ENCODE results near the gene INPPL1. TPM values are rescaled to one million over a fixed set of nuclear protein-coding genes. Genes with fewer than 3 reads are reported as not detected.

Gene INPPL1
- total RNA-seq, 4 donors from 2014 or later: 65.8 to 134 (median 92.4) TPM

DNA sequence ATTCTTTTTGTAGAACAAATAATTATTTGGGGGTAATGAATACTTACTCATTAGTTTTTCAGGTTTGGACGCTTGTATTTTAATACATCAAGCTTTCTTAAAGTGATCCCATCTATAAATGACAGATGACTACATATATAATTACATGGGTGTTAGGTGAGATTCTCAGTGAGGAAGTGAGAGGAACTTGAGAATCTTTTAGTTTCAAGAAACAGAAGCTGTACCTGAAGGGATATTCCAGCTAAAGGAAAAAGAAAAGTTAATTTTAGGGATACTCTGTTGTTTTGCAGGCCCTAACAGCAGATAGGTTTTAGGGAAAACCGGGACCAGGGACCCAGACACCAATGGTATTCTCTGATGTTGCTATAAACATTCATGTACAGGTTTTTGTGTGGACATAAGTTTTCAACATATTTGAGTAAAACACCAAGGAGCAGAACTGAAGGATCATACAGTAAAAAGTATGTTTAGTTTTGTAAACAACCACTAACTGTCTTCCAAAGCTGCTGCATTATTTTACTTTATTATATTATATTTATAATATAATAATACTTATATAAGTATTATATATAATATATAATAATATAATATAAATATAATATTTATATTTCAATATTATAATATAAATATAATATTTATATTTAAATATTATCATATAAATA is 43.5 kb downstream of the INPPL1 start:
- Histone ChIP-seq H3K27me3 (peaks cover 19% of the 10 kb centered on the region), H3K27ac (no peak overlapping the region), H3K9me3 (no peaks in the 10 kb centered on the region), H3K36me3 (no peaks in the 10 kb centered on the region), H3K4me3 (no peak overlapping the region), H3K4me1 (no peaks in the 10 kb centered on the region)
- ATAC-seq: no peak
- TF ChIP-seq POLR2A (IDR thresholded peaks at IDR 0.05) (no peak), POLR2AphosphoS5 (IDR thresholded peaks at IDR 0.05) (no peak), EP300 (IDR thresholded peaks at IDR 0.05) (no peak)
- TF ChIP-seq, protein P1, sequence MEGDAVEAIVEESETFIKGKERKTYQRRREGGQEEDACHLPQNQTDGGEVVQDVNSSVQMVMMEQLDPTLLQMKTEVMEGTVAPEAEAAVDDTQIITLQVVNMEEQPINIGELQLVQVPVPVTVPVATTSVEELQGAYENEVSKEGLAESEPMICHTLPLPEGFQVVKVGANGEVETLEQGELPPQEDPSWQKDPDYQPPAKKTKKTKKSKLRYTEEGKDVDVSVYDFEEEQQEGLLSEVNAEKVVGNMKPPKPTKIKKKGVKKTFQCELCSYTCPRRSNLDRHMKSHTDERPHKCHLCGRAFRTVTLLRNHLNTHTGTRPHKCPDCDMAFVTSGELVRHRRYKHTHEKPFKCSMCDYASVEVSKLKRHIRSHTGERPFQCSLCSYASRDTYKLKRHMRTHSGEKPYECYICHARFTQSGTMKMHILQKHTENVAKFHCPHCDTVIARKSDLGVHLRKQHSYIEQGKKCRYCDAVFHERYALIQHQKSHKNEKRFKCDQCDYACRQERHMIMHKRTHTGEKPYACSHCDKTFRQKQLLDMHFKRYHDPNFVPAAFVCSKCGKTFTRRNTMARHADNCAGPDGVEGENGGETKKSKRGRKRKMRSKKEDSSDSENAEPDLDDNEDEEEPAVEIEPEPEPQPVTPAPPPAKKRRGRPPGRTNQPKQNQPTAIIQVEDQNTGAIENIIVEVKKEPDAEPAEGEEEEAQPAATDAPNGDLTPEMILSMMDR (IDR thresholded peaks at IDR 0.05): no peak
- 75 to 87% methylated on average over 2 of the region's 2 CpGs for WGBS, 2 donors (ENCODE audit: low coverage in 1 of 2)

DNA sequence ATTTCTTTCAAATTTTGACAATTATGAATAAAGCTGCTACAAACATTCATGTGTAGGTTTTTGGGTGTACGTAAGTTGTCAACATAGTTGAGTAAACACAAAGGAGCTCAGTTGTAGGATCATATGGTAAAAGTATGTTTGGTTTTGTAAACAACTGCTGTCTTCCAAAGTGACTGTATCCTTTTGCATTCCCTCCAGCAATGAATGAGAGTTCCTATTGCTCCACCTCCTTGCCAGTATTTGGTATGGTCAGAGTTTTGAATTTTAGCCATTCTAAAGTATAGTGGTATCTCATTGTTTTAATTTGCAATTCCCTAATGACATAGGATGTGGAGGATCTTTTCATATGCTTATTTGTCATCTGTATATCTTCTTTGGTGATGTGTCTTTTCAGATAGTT is 47.4 kb downstream of the INPPL1 start:
- H3K36me3 ChIP-seq: no peaks in the 10 kb centered on the region
- TF ChIP-seq, protein P1 (IDR thresholded peaks at IDR 0.05): no peak
- TF ChIP-seq EP300 (IDR thresholded peaks at IDR 0.05): no peak
- no peak for TF ChIP-seq POLR2AphosphoS5 (IDR thresholded peaks at IDR 0.05)
- TF ChIP-seq POLR2A (IDR thresholded peaks at IDR 0.05): no peak
- H3K27ac ChIP-seq: no peak overlapping the region
- H3K4me3 ChIP-seq: no peak overlapping the region
- no peaks in the 10 kb centered on the region for H3K4me1 ChIP-seq
- ATAC-seq: no peak
- 63 to 70% methylated on average over 1 of the region's 1 CpG for whole genome bisulfite sequencing, 2 donors (ENCODE audit: low coverage in 1 of 2)
- no peaks in the 10 kb centered on the region for H3K9me3 ChIP-seq
- H3K27me3 ChIP-seq: peaks cover 15% of the 10 kb centered on the region

DNA sequence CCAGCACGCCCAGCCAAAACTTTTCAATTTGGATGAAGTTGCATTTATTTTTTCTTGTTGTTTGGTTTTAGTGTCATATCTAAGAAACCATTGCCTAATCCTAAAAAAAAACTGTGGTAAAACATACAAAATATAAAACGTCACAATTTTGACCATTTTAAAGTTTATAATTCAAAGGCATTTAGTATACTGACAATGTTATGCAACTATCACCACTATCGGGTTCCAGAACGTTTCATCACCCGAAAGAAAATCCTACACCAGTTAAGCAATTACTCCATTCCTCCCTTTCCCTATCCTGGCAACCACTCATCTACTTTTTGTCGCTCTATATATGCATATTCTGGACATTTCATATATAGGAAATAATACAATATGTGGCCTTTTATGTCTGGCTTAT is 49.9 kb downstream of the INPPL1 start:
- no peak overlapping the region for H3K27ac ChIP-seq
- no peaks in the 10 kb centered on the region for H3K9me3 ChIP-seq
- TF ChIP-seq POLR2A (IDR thresholded peaks at IDR 0.05): no peak
- no peak for TF ChIP-seq EP300 (IDR thresholded peaks at IDR 0.05)
- TF ChIP-seq, protein P1 (IDR thresholded peaks at IDR 0.05): no peak
- no peak for TF ChIP-seq POLR2AphosphoS5 (IDR thresholded peaks at IDR 0.05)
- H3K36me3 ChIP-seq: no peaks in the 10 kb centered on the region
- peaks cover 5% of the 10 kb centered on the region for H3K27me3 ChIP-seq
- 80 to 84% methylated on average over 5 to 6 of the region's 6 CpGs for WGBS, 2 donors (ENCODE audit: low coverage in 1 of 2)
- no peaks in the 10 kb centered on the region for H3K4me1 ChIP-seq
- no peak for ATAC-seq
- H3K4me3 ChIP-seq: no peak overlapping the region

DNA sequence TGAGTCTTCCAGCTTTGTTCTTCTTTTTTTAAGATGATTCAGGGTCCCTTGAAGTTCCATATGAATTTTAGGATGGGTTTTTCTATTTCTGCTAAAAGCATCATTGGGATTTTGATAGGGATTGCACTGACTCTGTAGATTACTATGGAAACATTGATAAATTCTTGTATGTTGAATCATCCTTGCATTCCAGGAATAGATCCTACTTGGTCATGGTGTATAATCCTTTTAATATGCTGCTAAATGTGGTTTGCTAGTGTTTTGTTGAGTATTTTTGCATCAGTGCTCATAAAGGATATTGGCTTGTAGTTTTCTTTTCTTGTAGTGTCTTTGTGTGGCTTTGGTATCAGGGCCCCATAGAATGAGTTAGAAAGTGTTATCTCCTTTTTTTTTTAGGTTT is 54.3 kb downstream of the INPPL1 start:
- no peaks in the 10 kb centered on the region for H3K36me3 ChIP-seq
- H3K27ac ChIP-seq: no peak overlapping the region
- no peaks in the 10 kb centered on the region for H3K4me1 ChIP-seq
- TF ChIP-seq POLR2AphosphoS5 (IDR thresholded peaks at IDR 0.05): no peak
- no peak for TF ChIP-seq POLR2A (IDR thresholded peaks at IDR 0.05)
- TF ChIP-seq EP300 (IDR thresholded peaks at IDR 0.05): no peak
- TF ChIP-seq, protein P1 (IDR thresholded peaks at IDR 0.05): no peak
- no peaks in the 10 kb centered on the region for H3K9me3 ChIP-seq
- H3K27me3 ChIP-seq: peaks cover 29% of the 10 kb centered on the region
- H3K4me3 ChIP-seq: no peak overlapping the region
- ATAC-seq: no peak

DNA sequence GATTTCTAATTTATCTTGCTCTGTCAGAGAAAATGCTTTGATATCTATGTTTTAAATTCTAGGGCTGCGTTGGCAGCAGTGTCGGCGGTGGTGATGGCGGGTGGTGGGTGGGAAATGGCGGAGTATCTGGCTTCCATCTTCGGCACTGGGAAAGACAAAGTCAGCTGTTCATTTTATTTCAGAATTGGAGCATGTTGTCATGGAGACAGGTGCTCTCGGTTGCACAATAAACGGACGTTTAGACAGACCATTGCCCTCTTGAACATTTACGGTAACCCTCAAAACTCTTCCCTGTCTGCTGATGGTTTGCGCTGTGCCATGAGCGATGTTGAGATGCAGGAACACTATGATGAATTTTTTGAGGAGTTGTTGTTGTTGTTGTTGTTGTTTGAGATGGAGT is 55.5 kb downstream of the INPPL1 start:
- H3K4me1 ChIP-seq: no peaks in the 10 kb centered on the region
- no peak for ATAC-seq
- H3K4me3 ChIP-seq: no peak overlapping the region
- TF ChIP-seq POLR2A (IDR thresholded peaks at IDR 0.05) (no peak), POLR2AphosphoS5 (IDR thresholded peaks at IDR 0.05) (no peak), EP300 (IDR thresholded peaks at IDR 0.05) (no peak)
- TF ChIP-seq, protein P1 (IDR thresholded peaks at IDR 0.05): no peak
- no peaks in the 10 kb centered on the region for H3K9me3 ChIP-seq
- no peak overlapping the region for H3K27ac ChIP-seq
- peaks cover 40% of the 10 kb centered on the region for H3K27me3 ChIP-seq
- WGBS, 2 donors (ENCODE audit: low coverage in 1 of 2): 90 to 94% methylated on average over 12 of the region's 12 CpGs
- H3K36me3 ChIP-seq: no peaks in the 10 kb centered on the region

All from gastroesophageal sphincter (tissue), 4 donors.